H9 (cell line): Measurements from ENCODE around the gene RSBN1L. TPM values are rescaled to one million over a fixed set of nuclear protein-coding genes. Genes with fewer than 3 reads are reported as not detected.
"Not testable (repeated sequence)": the region's sequence is repeated elsewhere in the genome, so short reads cannot be mapped to it uniquely, and the experiment has no call there.

Source experiments
- DNase-seq: peaks from one replicate; pipeline ENCODE4 v3.0.0-alpha.2; 2017
- H2AFZ ChIP-seq: one replicate; pipeline ENCODE4 v1.6.1; 2013; ENCODE audit warnings: mild to moderate bottlenecking, low read length, control low read depth, moderate library complexity
- H2AK5ac ChIP-seq: 2 replicates; pipeline ENCODE4 v1.6.1; 2013; ENCODE audit warnings: low read length, control low read depth, mixed read lengths; ENCODE audit not compliant: insufficient read length
- H2BK120ac ChIP-seq: one replicate; pipeline ENCODE4 v1.6.1; 2013; ENCODE audit warnings: low read depth, mild to moderate bottlenecking, low read length, control low read depth, inconsistent platforms; ENCODE audit not compliant: poor library complexity, severe bottlenecking
- H2BK12ac ChIP-seq: 2 replicates; pipeline ENCODE4 v1.6.1; 2013; ENCODE audit warnings: low read length, control low read depth, mixed read lengths, low read depth; ENCODE audit not compliant: insufficient read length
- H2BK15ac ChIP-seq: 2 replicates; pipeline ENCODE4 v1.6.1; 2013; ENCODE audit warnings: low read depth, low read length, control low read depth
- H2BK20ac ChIP-seq: one replicate; pipeline ENCODE4 v1.6.1; 2013; ENCODE audit warnings: low read depth, mild to moderate bottlenecking, low read length, control low read depth, inconsistent platforms; ENCODE audit not compliant: poor library complexity, severe bottlenecking
- H2BK5ac ChIP-seq: 2 replicates; pipeline ENCODE4 v1.6.1; 2013; ENCODE audit warnings: low read length, control low read depth, mixed read lengths; ENCODE audit not compliant: insufficient read length
- H3K14ac ChIP-seq: 2 replicates; pipeline ENCODE4 v1.6.1; 2013; ENCODE audit warnings: low read length, control low read depth; ENCODE audit not compliant: insufficient read depth
- H3K18ac ChIP-seq: 2 replicates; pipeline ENCODE4 v1.6.1; 2013; ENCODE audit warnings: low read depth, mild to moderate bottlenecking, mixed read lengths, low read length, control low read depth; ENCODE audit not compliant: insufficient read length
- H3K23ac ChIP-seq: 2 replicates; pipeline ENCODE4 v1.6.1; 2013; ENCODE audit warnings: low read length, control low read depth, mixed read lengths, low read depth; ENCODE audit not compliant: insufficient read length
- H3K23me2 ChIP-seq: 2 replicates; pipeline ENCODE4 v1.6.1; 2013; ENCODE audit warnings: low read depth, mild to moderate bottlenecking, mixed read lengths, low read length, control low read depth; ENCODE audit not compliant: insufficient read length, poor library complexity, severe bottlenecking
- H3K27ac ChIP-seq: 2 replicates; pipeline ENCODE4 v1.5.1; 2013; ENCODE audit warnings: low read length, control low read depth, mixed read lengths, low read depth; ENCODE audit not compliant: insufficient read length
- H3K27me3 ChIP-seq: 2 replicates; pipeline ENCODE4 v1.6.1; 2013; ENCODE audit warnings: low read length, control low read depth, inconsistent platforms; ENCODE audit not compliant: insufficient read depth
- H3K4ac ChIP-seq: 2 replicates; pipeline ENCODE4 v1.6.1; 2013; ENCODE audit warnings: low read depth, mild to moderate bottlenecking, control low read depth, inconsistent platforms, low read length, moderate library complexity
- H3K4me1 ChIP-seq: 2 replicates; pipeline ENCODE4 v1.6.1; 2013; ENCODE audit warnings: low read length, control low read depth, inconsistent platforms; ENCODE audit not compliant: insufficient read depth
- H3K4me2 ChIP-seq: 2 replicates; pipeline ENCODE4 v1.6.1; 2013; ENCODE audit warnings: low read length, control low read depth, mixed read lengths; ENCODE audit not compliant: insufficient read length, insufficient read depth
- H3K56ac ChIP-seq: 2 replicates; pipeline ENCODE4 v1.6.1; 2013; ENCODE audit warnings: low read depth, mild to moderate bottlenecking, mixed read lengths, low read length, control low read depth; ENCODE audit not compliant: insufficient read length
- H3K79me1 ChIP-seq: 2 replicates; pipeline ENCODE4 v1.6.1; 2013; ENCODE audit warnings: low read depth, mild to moderate bottlenecking, moderate library complexity, low read length, control low read depth, inconsistent platforms; ENCODE audit not compliant: insufficient read depth, poor library complexity, severe bottlenecking
- H3K79me2 ChIP-seq: 2 replicates; pipeline ENCODE4 v1.6.1; 2013; ENCODE audit warnings: low read length, control low read depth, inconsistent platforms; ENCODE audit not compliant: insufficient read depth
- H3K9ac ChIP-seq: 2 replicates; pipeline ENCODE4 v1.6.1; 2013; ENCODE audit warnings: low read length, control low read depth, mixed read lengths; ENCODE audit not compliant: insufficient read length; ENCODE audit errors: extremely low read depth
- H3K9me3 ChIP-seq: one replicate; pipeline ENCODE4 v1.6.1; 2013; ENCODE audit warnings: low read depth, low read length, inconsistent platforms; ENCODE audit not compliant: control insufficient read depth
- H3T11ph ChIP-seq: one replicate; pipeline ENCODE4 v1.6.1; 2013; ENCODE audit warnings: mild to moderate bottlenecking, low read length, control low read depth, inconsistent platforms
- H4K20me1 ChIP-seq: one replicate; pipeline ENCODE4 v1.6.1; 2013; ENCODE audit not compliant: control insufficient read depth, insufficient read length, insufficient read depth
- H4K5ac ChIP-seq: 2 replicates; pipeline ENCODE4 v1.6.1; 2013; ENCODE audit warnings: low read depth, mild to moderate bottlenecking, mixed read lengths, low read length, control low read depth; ENCODE audit not compliant: insufficient read length
- H4K8ac ChIP-seq: replicated peaks from 2 replicates; pipeline ENCODE4 v1.6.1; 2013; ENCODE audit warnings: low read length, control low read depth, mixed read lengths, low read depth; ENCODE audit not compliant: insufficient read length
- H4K91ac ChIP-seq: 2 replicates; pipeline ENCODE4 v1.6.1; 2013; ENCODE audit warnings: low read depth, mild to moderate bottlenecking, moderate library complexity, mixed read lengths, low read length, control low read depth; ENCODE audit not compliant: insufficient read length
- H3K27ac Mint-ChIP-seq, 3 experiments: 2 replicates in 2 of 3; 3 replicates in 1 of 3; pipeline ENCODE4 v1.8.0; 2020 to 2021; ENCODE audit warnings: mixed read lengths in 3 of 3, mild to moderate bottlenecking in 1 of 3, moderate library complexity in 1 of 3
- H3K27me3 Mint-ChIP-seq: 2 replicates; pipeline ENCODE4 v1.8.0; 2021; ENCODE audit warnings: low read depth, mild to moderate bottlenecking, moderate library complexity, mixed read lengths
- H3K36me3 Mint-ChIP-seq, 3 experiments: 2 replicates in 2 of 3; 3 replicates in 1 of 3; pipeline ENCODE4 v1.8.0; 2020 to 2021; ENCODE audit warnings: low read depth in 3 of 3, mixed read lengths in 3 of 3; ENCODE audit not compliant: insufficient read depth in 1 of 3
- H3K4me1 Mint-ChIP-seq, 2 experiments: 2 replicates each; pipeline ENCODE4 v1.8.0; 2020; ENCODE audit warnings: mixed read lengths in 2 of 2
- H3K4me3 Mint-ChIP-seq, 2 experiments: 2 replicates in 1 of 2; 3 replicates in 1 of 2; pipeline ENCODE4 v1.8.0; 2020 to 2021; ENCODE audit warnings: mild to moderate bottlenecking in 2 of 2, mixed read lengths in 2 of 2, moderate library complexity in 1 of 2
- H3K9me3 Mint-ChIP-seq, 2 experiments: 2 replicates in 1 of 2; 3 replicates in 1 of 2; pipeline ENCODE4 v1.8.0; 2020; ENCODE audit warnings: mild to moderate bottlenecking in 2 of 2, mixed read lengths in 2 of 2, moderate library complexity in 1 of 2
- CTCF ChIP-seq: fragments of 200-600 bp; sonication (generic); conservative IDR thresholded peaks from 3 replicates; pipeline ENCODE4 v1.8.0; 2021; ENCODE audit warnings: antibody characterized with exemption, mild to moderate bottlenecking
- WGBS: extraction: QIAGEN DNeasy Blood & Tissue Kit; methylation state at CpG from one replicate; pipeline ENCODE4 v1.1.7; 2013; ENCODE audit warnings: missing lambda C conversion rate, low lambda C conversion rate, mixed read lengths; ENCODE audit not compliant: insufficient read length; ENCODE audit errors: extremely low coverage; 5-methylcytosine and 5-hydroxymethylcytosine counted together
- total RNA-seq: library from RNA; stranded (reverse); gene quantifications from 2 replicates; pipeline ENCODE4 v1.2.1, GENCODE V29; 2021

The RSBN1L gene
- total RNA-seq, 1 experiment from 2014 or later: 20.6 TPM

GRCh38 chr7:77783545-77783944 is 87.3 kb downstream of the RSBN1L start:
- Histone ChIP-seq H3K27me3 (no peaks in the 10 kb centered on the region), H3K14ac (no peak overlapping the region), H3K23me2 (no peaks in the 10 kb centered on the region), H4K5ac (no peak overlapping the region), H3K4me1 (no peaks in the 10 kb centered on the region), H2BK120ac (no peak overlapping the region), H2BK20ac (no peak overlapping the region), H4K91ac (no peak overlapping the region), H2AK5ac (no peak overlapping the region), H2BK5ac (no peak overlapping the region), H3K18ac (no peak overlapping the region), H3K4me2 (no peak overlapping the region), H3K79me1 (no peaks in the 10 kb centered on the region), H3K79me2 (no peaks in the 10 kb centered on the region), H4K8ac (no peak overlapping the region), H2AFZ (no peak overlapping the region), H4K20me1 (no peaks in the 10 kb centered on the region), H3K27ac (no peak overlapping the region), H3K23ac (no peak overlapping the region), H3T11ph (no peak overlapping the region), H3K4ac (no peak overlapping the region), H3K9ac (no peak overlapping the region), H2BK15ac (no peak overlapping the region), H3K56ac (no peak overlapping the region), H3K9me3 (no peaks in the 10 kb centered on the region), H2BK12ac (no peak overlapping the region)
- TF ChIP-seq CTCF: no peak
- Mint-ChIP-seq H3K27me3 (no peaks in the 10 kb centered on the region), H3K36me3 (peaks cover 28 to 43% (median 37%) of the 10 kb centered on the region in 3 experiments; a peak in 6 of 7 replicates), H3K4me3 (no peak overlapping the region), H3K9me3 (peaks cover 9 to 13% of the 10 kb centered on the region in 2 experiments; a peak in 4 of 5 replicates), H3K27ac (no peak overlapping the region), H3K4me1 (no peaks in the 10 kb centered on the region)
- WGBS: no CpG with 5 or more reads among the region's 3 CpGs
- no peak for DNase-seq

DNA sequence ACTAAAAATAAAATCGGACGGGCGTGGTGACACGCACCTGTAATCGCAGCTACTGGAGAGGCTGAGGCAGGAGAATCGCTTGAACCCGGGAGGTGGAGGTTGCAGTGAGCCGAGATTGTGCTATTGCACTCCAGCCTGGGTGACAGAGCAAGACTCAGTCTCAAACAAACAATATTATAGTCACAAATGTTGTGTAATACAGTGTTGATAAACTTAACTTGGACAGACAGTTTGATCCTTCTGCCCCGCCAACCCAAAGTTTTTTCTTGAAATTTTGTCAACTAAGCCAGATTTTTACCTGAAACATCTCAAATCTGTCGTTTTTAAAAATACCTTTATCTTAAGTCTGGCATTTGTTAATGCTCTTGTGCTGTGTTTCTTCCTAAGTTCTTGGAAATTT is 88.2 kb downstream of the RSBN1L start:
- not testable (repeated sequence) for H3K4me1 Mint-ChIP-seq, H3K79me2 ChIP-seq, H4K20me1 ChIP-seq, H2BK5ac ChIP-seq, H4K5ac ChIP-seq, H3K14ac ChIP-seq, H2AFZ ChIP-seq, H2BK20ac ChIP-seq, H3K9ac ChIP-seq, H3K27ac ChIP-seq, H4K91ac ChIP-seq, H3K27me3 Mint-ChIP-seq, H4K8ac ChIP-seq, H3K4me3 Mint-ChIP-seq, H2BK120ac ChIP-seq, H3K23ac ChIP-seq, H3K23me2 ChIP-seq, H3K4me1 ChIP-seq, H3K4me2 ChIP-seq, H3K18ac ChIP-seq, H2AK5ac ChIP-seq, H3K79me1 ChIP-seq, H2BK15ac ChIP-seq, H3K56ac ChIP-seq, H3K4ac ChIP-seq, DNase-seq, H3K27me3 ChIP-seq, H3T11ph ChIP-seq, H2BK12ac ChIP-seq, H3K9me3 ChIP-seq
- peaks cover 9 to 13% of the 10 kb centered on the region in 2 experiments; a peak in 4 of 5 replicates for H3K9me3 Mint-ChIP-seq
- peaks cover 27 to 39% (median 33%) of the 10 kb centered on the region in 3 experiments; a peak in 6 of 7 replicates for H3K36me3 Mint-ChIP-seq
- WGBS: no CpG with 5 or more reads among the region's 10 CpGs
- H3K27ac Mint-ChIP-seq: peak overlapping the region in 1 of 3 experiments; percentile 19; a peak in 1 of 7 replicates
